DOHH2 (cell line): ENCODE measurements around the gene DENND1A.

ENCODE experiments used
- H3F3A ChIP-seq: fragments of 200-600 bp; sonication (generic), shearing (Covaris generic); 2 replicates; pipeline ENCODE4 v1.6.0; 2016; ENCODE audit warnings: antibody characterized with exemption, mild to moderate bottlenecking; ENCODE audit not compliant: control insufficient read depth, insufficient read depth
- H3K27ac ChIP-seq: fragments of 200-600 bp; sonication (generic); 2 replicates; pipeline ENCODE4 v1.5.1; 2014; ENCODE audit warnings: low read depth, mild to moderate bottlenecking, low read length, moderate library complexity
- H3K27me3 ChIP-seq: fragments of 200-600 bp; sonication (generic); 2 replicates; pipeline ENCODE4 v1.6.1; 2014; ENCODE audit warnings: mild to moderate bottlenecking, low read length, mixed read lengths; ENCODE audit not compliant: control insufficient read depth
- H3K36me3 ChIP-seq: fragments of 200-600 bp; sonication (generic); 2 replicates; pipeline ENCODE4 v1.6.1; 2014; ENCODE audit warnings: mild to moderate bottlenecking, low read length, moderate library complexity, mixed read lengths; ENCODE audit not compliant: control insufficient read depth
- H3K4me1 ChIP-seq: fragments of 200-600 bp; sonication (generic); 2 replicates; pipeline ENCODE4 v1.6.1; 2014; ENCODE audit warnings: mild to moderate bottlenecking, low read length, mixed read lengths; ENCODE audit not compliant: control insufficient read depth
- H3K4me2 ChIP-seq: fragments of 200-600 bp; sonication (generic); 2 replicates; pipeline ENCODE4 v1.6.0; 2014; ENCODE audit warnings: mild to moderate bottlenecking, low read length, moderate library complexity
- H3K4me3 ChIP-seq: fragments of 200-600 bp; sonication (generic); 2 replicates; pipeline ENCODE4 v1.5.1; 2014; ENCODE audit warnings: mild to moderate bottlenecking, low read length, mixed read lengths
- H3K79me2 ChIP-seq: fragments of 200-600 bp; sonication (generic); 2 replicates; pipeline ENCODE4 v1.6.1; 2014; ENCODE audit warnings: mild to moderate bottlenecking, low read length, mixed read lengths; ENCODE audit not compliant: control insufficient read depth
- H3K9me2 ChIP-seq: fragments of 200-600 bp; sonication (generic); replicated peaks from 2 replicates; pipeline ENCODE4 v1.6.1; 2014; ENCODE audit warnings: mild to moderate bottlenecking, low read length, mixed read lengths; ENCODE audit not compliant: control insufficient read depth
- H3K9me3 ChIP-seq: fragments of 200-600 bp; sonication (generic); 2 replicates; pipeline ENCODE4 v1.6.1; 2014; ENCODE audit warnings: antibody characterized with exemption, low read length, mixed read lengths; ENCODE audit not compliant: control insufficient read depth, insufficient read depth
- H4K20me1 ChIP-seq: fragments of 200-600 bp; sonication (generic); 2 replicates; pipeline ENCODE4 v1.6.0; 2014; ENCODE audit warnings: low read depth, mild to moderate bottlenecking, antibody characterized with exemption, low read length, moderate library complexity; ENCODE audit not compliant: control insufficient read depth, insufficient read depth
- CTCF ChIP-seq: fragments of 200-600 bp; sonication (generic); IDR thresholded peaks from one replicate; pipeline ENCODE4 v1.5.1; 2014; ENCODE audit warnings: antibody characterized with exemption, mild to moderate bottlenecking, low read depth, low read length; ENCODE audit not compliant: poor library complexity, severe bottlenecking
- EZH2phosphoT487 ChIP-seq: fragments of 200-600 bp; sonication (generic); IDR thresholded peaks from 2 replicates; pipeline ENCODE4 v1.6.1; 2017; ENCODE audit warnings: borderline replicate concordance, mild to moderate bottlenecking, antibody characterized with exemption, low read length, moderate library complexity, mixed read lengths

Gene DENND1A

GRCh38 chr9:123697686-123698085 lies 232.2 kb downstream of the DENND1A start:
- Histone ChIP-seq H3K9me3 (peaks cover 4% of the 10 kb centered on the region; the same call in 1 of the 2 replicates), H3K27me3 (no peaks in the 10 kb centered on the region)
- TF ChIP-seq EZH2phosphoT487 (no peak), CTCF (no peak)

GRCh38 chr9:123696476-123696875 lies 233.4 kb downstream of the DENND1A start:
- no peaks in the 10 kb centered on the region for H4K20me1 ChIP-seq
- peaks cover 18% of the 10 kb centered on the region for H3K4me1 ChIP-seq
- H3K36me3 ChIP-seq: peaks cover 1% of the 10 kb centered on the region

More at GRCh38 chr9:123697686-123698085, 232.2 kb downstream of the DENND1A start:
- H3F3A ChIP-seq: no peaks in the 10 kb centered on the region
- peak overlapping the region; percentile 15 for H3K4me3 ChIP-seq
- H3K79me2 ChIP-seq: no peaks in the 10 kb centered on the region
- peaks cover 21% of the 10 kb centered on the region for H3K4me1 ChIP-seq
- peaks cover 8% of the 10 kb centered on the region for H3K36me3 ChIP-seq
- no peaks in the 10 kb centered on the region for H4K20me1 ChIP-seq
- H3K9me2 ChIP-seq: no peaks in the 10 kb centered on the region
- peak overlapping the region; percentile 54 for H3K4me2 ChIP-seq
- peak overlapping the region; percentile 7; the same call in 1 of the 2 replicates for H3K27ac ChIP-seq

GRCh38 chr9:123695386-123695785 lies 234.5 kb downstream of the DENND1A start:
- Histone ChIP-seq H3F3A (no peaks in the 10 kb centered on the region), H3K4me2 (no peak overlapping the region), H4K20me1 (no peaks in the 10 kb centered on the region), H3K27me3 (no peaks in the 10 kb centered on the region), H3K27ac (no peak overlapping the region), H3K9me3 (no peaks in the 10 kb centered on the region), H3K79me2 (no peaks in the 10 kb centered on the region), H3K9me2 (no peaks in the 10 kb centered on the region), H3K36me3 (no peaks in the 10 kb centered on the region), H3K4me1 (peaks cover 18% of the 10 kb centered on the region), H3K4me3 (no peak overlapping the region)
- no peak for TF ChIP-seq EZH2phosphoT487
- no peak for TF ChIP-seq CTCF

More at GRCh38 chr9:123696476-123696875, 233.4 kb downstream of the DENND1A start:
- H3K79me2 ChIP-seq: no peaks in the 10 kb centered on the region
- no peak overlapping the region for H3K4me3 ChIP-seq
- H3K27ac ChIP-seq: no peak overlapping the region
- no peaks in the 10 kb centered on the region for H3K9me2 ChIP-seq
- no peaks in the 10 kb centered on the region for H3K9me3 ChIP-seq
- no peaks in the 10 kb centered on the region for H3F3A ChIP-seq
- no peaks in the 10 kb centered on the region for H3K27me3 ChIP-seq
- H3K4me2 ChIP-seq: no peak overlapping the region
- TF ChIP-seq CTCF (no peak), EZH2phosphoT487 (no peak)
